ENCODE data around the gene PLOD3. TPM values are rescaled to one million over a fixed set of nuclear protein-coding genes. Genes with fewer than 3 reads are reported as not detected.

The PLOD3 gene
- total RNA-seq, 1 experiment from 2014 or later = 74.5 TPM

- peaks cover 41 to 54% of the 10 kb centered on the region in 2 experiments for H3K4me1 Mint-ChIP-seq
- H2BK12ac ChIP-seq (ENCODE audit: insufficient read length, low read depth, low read length) = no peak overlapping the region
- peaks cover 6% of the 10 kb centered on the region for H3K23me2 ChIP-seq (ENCODE audit: insufficient read length, low read depth, low read length, poor library complexity, severe bottlenecking)
- peak overlapping the region in 2 of 3 experiments; percentile 82 to 87; a peak in 4 of 7 replicates for H3K27ac Mint-ChIP-seq
- no peak overlapping the region for H3K4ac ChIP-seq (ENCODE audit: low read depth, low read length)
- peaks cover 2 to 8% of the 10 kb centered on the region in 2 experiments; a peak in 4 of 5 replicates for H3K9me3 Mint-ChIP-seq
- H2BK120ac ChIP-seq (ENCODE audit: low read depth, low read length, poor library complexity, severe bottlenecking) = no peak overlapping the region
- no peak overlapping the region for H3K4me2 ChIP-seq (ENCODE audit: insufficient read depth, insufficient read length, low read length)
- H3K18ac ChIP-seq (ENCODE audit: insufficient read length, low read depth, low read length) = peak overlapping the region; percentile 13
- H3K27ac ChIP-seq (ENCODE audit: insufficient read length, low read depth, low read length) = peak overlapping the region; percentile 9
- no peak overlapping the region for H3K23ac ChIP-seq (ENCODE audit: insufficient read length, low read depth, low read length)
- DNase-seq = peak; percentile 62
- H3T11ph ChIP-seq (ENCODE audit: low read length) = no peak overlapping the region
- H4K5ac ChIP-seq (ENCODE audit: insufficient read length, low read depth, low read length) = no peak overlapping the region
- no peaks in the 10 kb centered on the region; the same call in 1 of the 2 replicates for H3K27me3 ChIP-seq (ENCODE audit: insufficient read depth, low read length)
- no peak overlapping the region for H2BK15ac ChIP-seq (ENCODE audit: low read depth, low read length)
- no peak for TF ChIP-seq CTCF (conservative IDR thresholded peaks at IDR 0.05)
- peak overlapping the region in 1 of 2 experiments; percentile 30; a peak in 1 of 5 replicates for H3K4me3 Mint-ChIP-seq
- peaks cover 11% of the 10 kb centered on the region for H3K27me3 Mint-ChIP-seq (ENCODE audit: low read depth)
- H3K9me3 ChIP-seq (ENCODE audit: control insufficient read depth, low read depth, low read length) = no peaks in the 10 kb centered on the region
- no peaks in the 10 kb centered on the region for H4K20me1 ChIP-seq (ENCODE audit: control insufficient read depth, insufficient read depth, insufficient read length)
- peaks cover 0 to 28% (median 24%) of the 10 kb centered on the region in 3 experiments; a peak in 4 of 7 replicates for H3K36me3 Mint-ChIP-seq (ENCODE audit: insufficient read depth in 1 of 3, low read depth in 3 of 3)
- WGBS (ENCODE audit: extremely low coverage, insufficient read length, low lambda C conversion rate) = no CpG with 5 or more reads among the region's 14 CpGs
- no peak overlapping the region for H3K9ac ChIP-seq (ENCODE audit: extremely low read depth, insufficient read length, low read length)
- no peak overlapping the region for H3K56ac ChIP-seq (ENCODE audit: insufficient read length, low read depth, low read length)
- no peak overlapping the region for H2BK5ac ChIP-seq (ENCODE audit: insufficient read length, low read length)
- H2AK5ac ChIP-seq (ENCODE audit: insufficient read length, low read length) = no peak overlapping the region
- no peak overlapping the region; the same call in 1 of the 2 replicates for H3K14ac ChIP-seq (ENCODE audit: insufficient read depth, low read length)
- no peak overlapping the region for H2BK20ac ChIP-seq (ENCODE audit: low read depth, low read length, poor library complexity, severe bottlenecking)
- no peak overlapping the region for H4K8ac ChIP-seq (replicated peaks; ENCODE audit: insufficient read length, low read depth, low read length)
- H2AFZ ChIP-seq (ENCODE audit: low read length) = no peak overlapping the region
- H3K79me2 ChIP-seq (ENCODE audit: insufficient read depth, low read length) = no peaks in the 10 kb centered on the region
- no peaks in the 10 kb centered on the region for H3K79me1 ChIP-seq (ENCODE audit: insufficient read depth, low read depth, low read length, poor library complexity, severe bottlenecking)
- no peak overlapping the region for H4K91ac ChIP-seq (ENCODE audit: insufficient read length, low read depth, low read length)
- H3K4me1 ChIP-seq (ENCODE audit: insufficient read depth, low read length) = peaks cover 2% of the 10 kb centered on the region; the same call in 1 of the 2 replicates
Observed at GRCh38 chr7:101156866-101157589, 60.4 kb downstream of the PLOD3 start.

Data from H9 (cell line).